ENCODE results near the gene FXYD6.

- TF ChIP-seq POLR2A (IDR thresholded peaks at IDR 0.05; ENCODE audit: low read length) = no peak
- TF ChIP-seq PBX3 (IDR thresholded peaks at IDR 0.05) = no peak
- no peak for TF ChIP-seq EP300 (IDR thresholded peaks at IDR 0.05)
- no peak for TF ChIP-seq MAZ (IDR thresholded peaks at IDR 0.05; ENCODE audit: borderline replicate concordance, low read depth, low read length)
- no peak for TF ChIP-seq USF2 (IDR thresholded peaks at IDR 0.05)
- TF ChIP-seq SREBF2 (IDR thresholded peaks at IDR 0.05) = no peak
- TF ChIP-seq NR3C1 (IDR thresholded peaks at IDR 0.05) = no peak
- no peak for TF ChIP-seq CTCF (IDR thresholded peaks at IDR 0.05)
- TF ChIP-seq RCOR1 (IDR thresholded peaks at IDR 0.05; ENCODE audit: low read depth, low read length) = no peak
- no peak for TF ChIP-seq MAFK (IDR thresholded peaks at IDR 0.05; ENCODE audit: partially characterized antibody)
- no peak for TF ChIP-seq KDM1A (IDR thresholded peaks at IDR 0.05; ENCODE audit: low read depth)
- no peak for TF ChIP-seq GATA3 (IDR thresholded peaks at IDR 0.05; ENCODE audit: borderline replicate concordance)
- no peak for TF ChIP-seq ZSCAN20 (CRISPR knock-in tag; IDR thresholded peaks at IDR 0.05)
- no peak for TF ChIP-seq JUNB (IDR thresholded peaks at IDR 0.05)
Observed at GRCh38 chr11:117874253-117874909, 2.1 kb downstream of the FXYD6 start.
